Stimulated activated CD4-positive, alpha-beta T cell treated with anti-CD3 and anti-CD28 coated beads, Interleukin-15, amount 100 ng/mL, for 24 hours (primary cell): ENCODE data around the gene PRKAB1.

Experiments
- DNase-seq: peaks from one replicate; pipeline ENCODE4 v3.0.0-alpha.2; 2020

PRKAB1 gene

DNA sequence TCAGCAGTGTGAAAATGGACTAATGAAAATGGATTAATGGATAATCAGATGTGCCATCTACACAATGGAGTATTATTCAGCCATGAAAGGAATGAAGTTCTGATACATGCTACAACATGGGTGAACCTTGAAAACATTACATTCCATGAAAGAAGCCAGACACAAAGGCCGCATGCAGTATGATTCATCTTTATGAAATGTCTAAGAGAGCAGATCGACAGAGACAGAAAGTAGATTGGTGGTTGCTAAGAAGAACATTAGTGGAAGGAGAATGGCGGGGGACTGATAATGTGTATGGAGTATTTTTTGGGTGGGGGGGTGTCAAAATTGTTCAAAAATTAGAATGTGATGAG, 47.3 kb downstream of the PRKAB1 start:
- DNase-seq, result no peak

DNA sequence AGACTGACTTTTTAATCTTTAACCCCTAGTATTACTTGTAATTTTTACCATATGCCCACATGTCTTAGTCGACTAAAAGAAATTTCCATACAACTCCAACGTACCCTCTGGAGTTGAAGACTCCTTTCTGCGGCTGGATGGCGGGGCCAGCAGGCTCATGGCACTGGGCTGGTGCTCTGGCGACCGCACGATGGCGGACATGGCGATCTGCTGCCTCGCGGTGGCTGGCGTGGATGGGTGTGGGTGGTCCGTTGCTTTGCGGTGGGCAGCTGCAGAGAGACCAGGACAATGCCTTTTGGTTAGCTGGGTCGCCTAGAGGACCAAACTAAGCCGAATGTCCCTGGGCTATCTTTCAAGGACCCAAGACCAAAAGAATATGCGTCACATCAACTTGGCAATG, 50.2 kb downstream of the PRKAB1 start:
- no peak for DNase-seq

DNA sequence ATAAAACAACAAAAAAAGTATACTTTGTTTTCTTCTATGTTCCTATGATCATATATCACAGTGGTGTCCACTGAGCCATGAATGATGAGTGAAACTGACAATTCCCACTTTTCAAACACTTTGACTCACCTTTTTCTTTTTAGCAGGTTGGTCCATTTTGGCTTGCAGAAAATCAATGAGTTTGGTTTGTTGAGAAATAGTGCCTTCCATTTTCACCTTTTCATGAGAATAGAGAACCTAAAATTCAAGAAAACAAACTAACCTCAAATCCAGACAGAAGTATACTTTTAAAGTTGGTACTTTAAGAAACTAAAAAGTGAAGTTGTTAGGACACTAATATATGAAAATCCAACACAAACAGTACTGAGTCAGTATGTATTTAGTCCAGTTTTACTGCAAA, 52.4 kb downstream of the PRKAB1 start:
- no peak for DNase-seq

DNA sequence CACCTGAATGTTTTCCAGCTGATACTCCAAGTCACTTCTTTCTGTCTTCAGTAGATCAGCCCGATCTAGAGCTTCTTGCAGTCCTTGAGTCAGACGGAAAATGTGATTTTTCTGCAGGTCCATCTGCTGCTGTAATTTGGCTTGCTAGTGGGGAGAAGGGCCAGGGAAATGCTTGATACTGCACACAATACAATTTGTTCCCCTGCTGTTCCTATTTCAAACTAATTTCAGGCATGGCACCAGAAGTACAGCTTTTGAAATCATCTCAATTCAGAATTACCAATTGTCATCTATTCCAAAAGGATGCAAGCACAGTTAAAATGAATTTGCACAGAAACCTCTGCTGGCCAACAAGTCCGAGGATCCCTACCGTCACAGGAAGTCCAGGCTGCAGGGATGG, 53.4 kb downstream of the PRKAB1 start:
- no peak for DNase-seq

DNA sequence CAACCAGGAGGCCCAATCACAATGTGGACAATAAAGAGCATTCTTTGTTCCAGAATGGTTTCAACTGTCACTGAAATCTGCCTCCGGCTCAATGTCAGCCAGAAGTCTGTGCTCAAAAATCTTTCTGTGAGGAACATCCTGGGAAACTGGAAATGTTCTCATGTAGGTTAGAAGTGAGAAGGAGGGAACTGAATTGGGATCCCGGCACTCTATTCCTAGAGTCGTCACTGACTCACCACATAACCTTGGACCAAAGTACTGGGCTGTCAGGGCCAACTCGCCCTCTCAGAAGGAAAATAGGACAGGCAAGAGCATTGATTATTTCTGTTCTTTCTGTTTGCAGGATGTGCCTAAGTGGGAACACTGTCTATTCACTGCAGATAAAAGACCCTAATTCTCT, 57.6 kb downstream of the PRKAB1 start:
- no peak for DNase-seq

DNA sequence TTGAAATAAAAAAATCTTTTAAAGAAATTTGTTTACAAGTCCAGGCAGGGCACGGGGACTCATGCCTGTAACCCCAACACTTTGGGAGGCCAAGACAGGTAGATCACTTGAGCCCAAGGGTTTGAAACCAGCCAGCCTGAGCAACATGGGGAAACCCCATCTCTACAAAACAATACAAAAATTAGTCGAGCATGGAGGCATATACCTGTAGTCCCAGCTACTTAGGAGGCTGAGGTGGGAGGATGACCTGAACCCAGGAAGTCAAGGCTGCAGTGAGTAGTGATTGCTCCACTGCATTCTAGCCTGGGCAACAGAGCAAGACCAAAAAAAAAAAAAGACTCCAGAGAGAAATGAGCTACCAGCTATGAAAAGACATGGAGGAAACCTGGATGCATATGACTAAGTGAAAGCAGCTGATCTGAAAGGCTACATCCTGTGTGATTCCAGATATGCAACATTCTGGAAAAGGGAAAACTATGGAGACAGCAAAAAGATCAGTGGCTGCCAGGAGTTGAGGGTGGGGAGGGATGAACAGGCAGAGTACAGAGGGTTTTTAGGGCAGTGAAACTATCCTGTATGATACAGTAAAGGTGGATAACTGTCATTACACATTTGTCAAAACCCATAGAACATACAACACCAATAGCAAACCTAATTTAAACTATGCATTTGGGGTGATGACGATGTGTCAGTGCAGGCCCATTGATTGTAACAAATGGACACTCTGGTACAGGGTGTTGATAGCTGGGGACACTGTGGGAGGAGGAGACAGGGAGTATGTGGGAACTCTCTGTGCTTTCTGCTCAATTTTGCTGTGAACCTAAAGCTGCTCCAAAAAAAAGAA, 59.9 kb downstream of the PRKAB1 start:
- no peak for DNase-seq

DNA sequence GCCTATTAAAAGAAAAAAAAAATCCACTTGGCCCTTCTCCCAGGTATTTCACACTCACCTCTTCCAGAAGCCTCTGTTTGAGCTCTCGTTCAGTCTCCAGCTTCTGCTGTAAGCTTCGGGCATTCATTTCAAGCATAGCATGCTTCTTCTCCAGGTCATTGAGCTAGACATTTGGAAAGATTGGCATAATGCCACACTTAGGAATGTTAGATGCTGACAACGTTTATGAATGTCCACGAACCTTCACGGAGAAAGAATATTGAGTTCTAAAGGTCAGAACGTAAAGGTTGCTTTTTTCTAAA, 60.5 kb downstream of the PRKAB1 start:
- no peak for DNase-seq

DNA sequence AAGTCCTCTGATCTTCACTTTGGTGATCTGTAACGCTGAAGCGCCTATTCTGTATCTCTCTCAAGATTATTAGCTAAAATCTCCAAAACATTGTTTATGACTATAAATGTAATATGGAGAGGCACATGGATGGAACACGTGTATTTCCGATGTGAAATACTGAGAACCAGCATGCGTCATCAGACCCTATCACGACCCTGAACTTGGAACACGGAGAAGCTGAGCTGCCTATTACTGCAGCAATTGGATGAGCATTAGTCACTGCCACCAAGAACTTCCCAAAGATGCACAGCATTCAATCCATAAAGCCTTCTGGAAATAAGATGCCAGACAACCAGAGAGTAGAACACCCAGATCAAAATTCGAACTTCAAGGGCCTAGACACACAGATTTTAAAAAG, 61.9 kb downstream of the PRKAB1 start:
- no peak for DNase-seq

DNA sequence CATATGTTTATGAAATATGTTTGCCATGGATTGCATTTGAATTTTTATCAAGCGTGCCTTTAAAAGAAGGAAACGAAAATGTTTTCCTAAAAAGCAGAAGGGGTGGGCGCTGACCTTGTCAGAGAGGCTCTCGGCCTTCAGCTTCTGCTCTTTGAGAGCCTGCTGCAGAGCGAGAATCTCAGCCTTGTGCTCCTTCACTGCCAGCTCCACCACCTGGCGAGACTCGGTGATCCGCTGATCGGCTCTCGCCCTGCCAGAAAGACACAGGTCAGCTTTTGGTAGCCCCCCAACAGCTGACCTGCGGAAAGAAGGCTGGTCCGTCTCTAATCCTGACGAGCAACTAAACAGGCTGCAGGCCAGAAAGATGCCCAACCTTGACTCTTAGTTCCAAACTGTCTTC, 62.4 kb downstream of the PRKAB1 start:
- DNase-seq, result no peak
